Left lung (tissue), 10 donors: ENCODE results near the gene AP1S1. TPM values are rescaled to one million over a fixed set of nuclear protein-coding genes. Genes with fewer than 3 reads are reported as not detected.

Source experiments
- ATAC-seq: fragments of 200-7000 bp; cut with Tn5 transposase; one replicate; pipeline ENCODE4 v1.9.1; 2020; ENCODE audit warnings: moderate library complexity
- DNase-seq, 4 donors: peaks; one replicate each; pipeline ENCODE4 v3.0.0-alpha.2; 2013 to 2020
- H3K27ac ChIP-seq, 2 donors: fragments of 200-600 bp; sonication (generic) in 1 of 2; one replicate each; pipeline versions ENCODE4 v1.5.0 to v1.8.0; 2020 to 2021
- H3K27me3 ChIP-seq, 2 donors: fragments of 200-600 bp; sonication (generic) in 1 of 2; one replicate each; pipeline versions ENCODE4 v1.5.0 to v1.8.0; 2020 to 2021
- H3K36me3 ChIP-seq, 2 donors: fragments of 200-600 bp; sonication (generic) in 1 of 2; one replicate each; pipeline versions ENCODE4 v1.5.0 to v1.8.0; 2020 to 2021
- H3K4me1 ChIP-seq, 2 donors: fragments of 200-600 bp; one replicate each; pipeline ENCODE4 v1.8.0; 2021
- H3K4me3 ChIP-seq, 2 donors: fragments of 200-600 bp; sonication (generic) in 1 of 2; one replicate each; pipeline versions ENCODE4 v1.5.0 to v1.8.0; 2020 to 2021; ENCODE audit warnings: mild to moderate bottlenecking in 1 of 2
- H3K9me3 ChIP-seq, 2 donors: fragments of 200-600 bp; sonication (generic) in 1 of 2; one replicate each; pipeline versions ENCODE4 v1.5.0 to v1.8.0; 2020 to 2021
- intact Hi-C, 2 donors: fragments of 100-400 bp; cut with DNase I; formaldehyde crosslinking; loops; one replicate each; pipeline versions ENCODE4 v1.11.2 to v1.14.2; 2022
- polyA plus RNA-seq, 6 donors: library from polyadenylated mRNA; unstranded; fragments of 120-200 nt; gene quantifications; one replicate each; pipeline ENCODE4 v1.2.1, GENCODE V29; 2013; ENCODE audit not compliant: insufficient read length in 6 of 6
- total RNA-seq, 2 donors: library from RNA; stranded (reverse); fragmentation: NEBNext Ultra II Directional; extraction: Animal tissue kit (Norgen Biotek cat#: 25700); gene quantifications; one replicate each; pipeline ENCODE4 v1.2.1, GENCODE V29; 2021
- TF ChIP-seq, protein P1 (sequence below), 2 donors: fragments of 200-600 bp; sonication (generic) in 1 of 2; IDR thresholded peaks; one replicate each; pipeline versions ENCODE4 v1.5.0 to v1.8.0; 2021; ENCODE audit warnings: antibody characterized with exemption in 2 of 2
- donor health status: DM: no; HTN: yes; CAD: no.
- donor health status: DM: no; HTN: no; CAD: no.

AP1S1 gene
- total and polyA plus RNA-seq, 8 donors: 39.4 to 92.6 (median 85.1) TPM

DNA sequence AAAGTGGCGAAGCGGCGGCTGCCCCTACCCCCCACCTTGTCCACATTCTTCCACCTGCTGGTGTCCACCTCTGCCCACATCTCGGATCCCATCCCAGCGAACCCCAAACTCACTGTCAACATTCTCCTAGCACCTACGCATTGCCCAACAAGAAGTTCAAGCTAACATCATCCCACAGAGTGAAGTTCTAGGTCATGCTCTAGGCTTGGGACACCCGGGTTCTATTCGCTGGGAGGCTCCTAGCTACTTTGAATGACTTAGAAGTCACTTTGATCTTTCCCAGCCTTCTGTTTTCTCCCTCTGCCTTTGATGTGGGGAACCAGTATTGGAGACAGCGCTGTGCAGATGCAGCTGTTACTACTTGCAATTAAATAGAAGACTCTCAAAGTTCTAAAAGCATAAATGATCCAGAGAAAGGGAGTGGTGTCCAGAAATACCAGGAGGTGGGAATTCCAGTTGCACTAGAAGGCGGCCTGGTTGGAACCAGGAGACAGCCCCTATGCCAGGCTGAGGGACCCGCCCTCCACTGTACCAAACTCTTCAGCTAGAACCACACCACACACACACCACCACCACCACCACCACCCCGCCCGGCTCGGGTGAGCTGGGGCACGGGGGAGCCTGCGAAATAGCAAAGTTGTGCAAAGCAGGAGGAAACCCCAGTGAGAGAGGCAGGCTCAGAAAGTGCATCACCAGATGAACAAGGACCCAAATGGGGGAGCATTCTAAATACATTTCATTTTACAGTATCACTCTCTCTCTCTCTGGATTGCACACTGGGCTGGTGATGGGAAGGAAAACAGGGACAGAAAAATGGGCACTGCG lies 16.6 kb downstream of the AP1S1 start:
- TF ChIP-seq, protein P1, sequence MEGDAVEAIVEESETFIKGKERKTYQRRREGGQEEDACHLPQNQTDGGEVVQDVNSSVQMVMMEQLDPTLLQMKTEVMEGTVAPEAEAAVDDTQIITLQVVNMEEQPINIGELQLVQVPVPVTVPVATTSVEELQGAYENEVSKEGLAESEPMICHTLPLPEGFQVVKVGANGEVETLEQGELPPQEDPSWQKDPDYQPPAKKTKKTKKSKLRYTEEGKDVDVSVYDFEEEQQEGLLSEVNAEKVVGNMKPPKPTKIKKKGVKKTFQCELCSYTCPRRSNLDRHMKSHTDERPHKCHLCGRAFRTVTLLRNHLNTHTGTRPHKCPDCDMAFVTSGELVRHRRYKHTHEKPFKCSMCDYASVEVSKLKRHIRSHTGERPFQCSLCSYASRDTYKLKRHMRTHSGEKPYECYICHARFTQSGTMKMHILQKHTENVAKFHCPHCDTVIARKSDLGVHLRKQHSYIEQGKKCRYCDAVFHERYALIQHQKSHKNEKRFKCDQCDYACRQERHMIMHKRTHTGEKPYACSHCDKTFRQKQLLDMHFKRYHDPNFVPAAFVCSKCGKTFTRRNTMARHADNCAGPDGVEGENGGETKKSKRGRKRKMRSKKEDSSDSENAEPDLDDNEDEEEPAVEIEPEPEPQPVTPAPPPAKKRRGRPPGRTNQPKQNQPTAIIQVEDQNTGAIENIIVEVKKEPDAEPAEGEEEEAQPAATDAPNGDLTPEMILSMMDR (IDR thresholded peaks at IDR 0.05): no peak
- DNase-seq: no peak
- Histone ChIP-seq H3K36me3 (no peaks in the 10 kb centered on the region), H3K4me1 (peaks cover 14 to 43% of the 10 kb centered on the region in 2 donors), H3K4me3 (no peak overlapping the region), H3K27me3 (peaks cover 93 to 100% of the 10 kb centered on the region in 2 donors), H3K27ac (no peak overlapping the region), H3K9me3 (no peaks in the 10 kb centered on the region)
- no peak for ATAC-seq
- intact Hi-C loops: no loop called here

DNA sequence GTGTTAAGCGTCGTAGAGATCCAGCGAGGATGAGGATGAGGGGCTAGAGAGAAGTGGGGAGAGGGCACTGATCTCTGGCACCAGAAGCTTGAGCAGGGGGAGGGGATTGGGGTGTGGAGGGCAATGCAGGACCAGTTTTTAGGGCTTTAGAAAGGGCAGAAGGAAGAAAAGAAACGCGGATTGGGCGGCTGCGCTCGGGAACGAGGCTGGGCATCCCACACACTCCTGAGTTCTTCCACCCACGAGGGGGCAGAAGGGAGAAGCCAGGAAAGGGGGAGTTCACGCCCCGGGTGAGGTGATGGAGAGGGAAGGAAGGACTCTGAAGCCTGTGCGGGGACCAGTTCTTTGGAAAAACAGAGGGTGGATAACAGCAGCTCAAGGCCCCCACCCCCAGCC lies 17.2 kb downstream of the AP1S1 start:
- intact Hi-C loops: no loop called here

DNA sequence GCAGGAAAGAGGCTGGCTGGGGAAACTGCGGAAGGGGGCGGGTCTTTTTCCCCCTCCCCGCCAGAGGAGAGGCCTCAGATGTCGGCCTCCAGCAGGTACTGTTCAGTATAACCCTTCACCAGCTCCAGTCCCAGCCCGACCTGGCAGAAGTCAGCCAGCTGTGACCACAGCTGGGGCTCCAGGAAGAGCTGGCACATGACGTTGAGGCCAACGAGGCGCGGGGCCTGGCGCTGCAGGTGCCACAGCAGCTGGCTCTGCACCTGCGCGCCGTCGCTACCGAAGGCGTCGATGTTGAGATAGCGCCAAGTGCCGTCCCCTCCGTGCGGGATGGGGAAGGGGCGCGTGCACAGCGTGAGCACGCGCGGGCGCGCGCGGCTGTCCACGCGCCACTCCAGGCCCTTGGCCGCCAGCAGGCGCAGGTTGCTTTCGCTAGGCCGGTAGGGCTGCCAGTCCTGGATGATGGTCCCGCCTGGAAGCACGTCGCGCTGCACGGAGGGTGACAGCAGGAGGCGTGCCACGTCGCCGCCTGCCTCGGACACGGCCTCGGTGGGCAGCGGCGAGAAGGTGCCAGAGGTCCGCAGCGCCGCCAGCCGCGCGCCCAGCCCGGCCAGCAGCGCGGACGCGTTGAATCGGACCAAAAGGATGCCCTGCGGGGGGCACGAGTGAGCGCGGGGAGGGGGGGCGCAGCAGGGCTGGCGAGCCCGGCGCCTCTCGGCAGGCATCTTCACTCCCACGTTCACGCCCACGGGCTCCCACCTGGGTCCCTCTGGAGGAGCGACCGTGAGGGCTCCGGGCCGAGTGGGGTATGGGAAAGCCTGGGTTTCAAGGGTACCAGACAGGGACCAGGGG lies 18.0 kb downstream of the AP1S1 start:
- H3K36me3 ChIP-seq: no peaks in the 10 kb centered on the region
- DNase-seq (no peak), ATAC-seq (no peak)
- H3K27ac ChIP-seq: no peak overlapping the region
- peaks cover 14 to 39% of the 10 kb centered on the region in 2 donors for H3K4me1 ChIP-seq
- no peaks in the 10 kb centered on the region for H3K9me3 ChIP-seq
- TF ChIP-seq, protein P1 (IDR thresholded peaks at IDR 0.05): no peak
- H3K4me3 ChIP-seq: no peak overlapping the region
- peaks cover 96 to 100% of the 10 kb centered on the region in 2 donors for H3K27me3 ChIP-seq
- intact Hi-C loops: no loop called here

More for the DNA sequence above, 17.2 kb downstream of the AP1S1 start:
- no peak overlapping the region for H3K4me3 ChIP-seq
- DNase-seq (no peak), ATAC-seq (no peak)
- H3K27ac ChIP-seq: no peak overlapping the region
- H3K9me3 ChIP-seq: no peaks in the 10 kb centered on the region
- H3K4me1 ChIP-seq: peaks cover 14 to 39% of the 10 kb centered on the region in 2 donors
- H3K36me3 ChIP-seq: no peaks in the 10 kb centered on the region
- TF ChIP-seq, protein P1 (IDR thresholded peaks at IDR 0.05): no peak
- peaks cover 94 to 100% of the 10 kb centered on the region in 2 donors for H3K27me3 ChIP-seq

DNA sequence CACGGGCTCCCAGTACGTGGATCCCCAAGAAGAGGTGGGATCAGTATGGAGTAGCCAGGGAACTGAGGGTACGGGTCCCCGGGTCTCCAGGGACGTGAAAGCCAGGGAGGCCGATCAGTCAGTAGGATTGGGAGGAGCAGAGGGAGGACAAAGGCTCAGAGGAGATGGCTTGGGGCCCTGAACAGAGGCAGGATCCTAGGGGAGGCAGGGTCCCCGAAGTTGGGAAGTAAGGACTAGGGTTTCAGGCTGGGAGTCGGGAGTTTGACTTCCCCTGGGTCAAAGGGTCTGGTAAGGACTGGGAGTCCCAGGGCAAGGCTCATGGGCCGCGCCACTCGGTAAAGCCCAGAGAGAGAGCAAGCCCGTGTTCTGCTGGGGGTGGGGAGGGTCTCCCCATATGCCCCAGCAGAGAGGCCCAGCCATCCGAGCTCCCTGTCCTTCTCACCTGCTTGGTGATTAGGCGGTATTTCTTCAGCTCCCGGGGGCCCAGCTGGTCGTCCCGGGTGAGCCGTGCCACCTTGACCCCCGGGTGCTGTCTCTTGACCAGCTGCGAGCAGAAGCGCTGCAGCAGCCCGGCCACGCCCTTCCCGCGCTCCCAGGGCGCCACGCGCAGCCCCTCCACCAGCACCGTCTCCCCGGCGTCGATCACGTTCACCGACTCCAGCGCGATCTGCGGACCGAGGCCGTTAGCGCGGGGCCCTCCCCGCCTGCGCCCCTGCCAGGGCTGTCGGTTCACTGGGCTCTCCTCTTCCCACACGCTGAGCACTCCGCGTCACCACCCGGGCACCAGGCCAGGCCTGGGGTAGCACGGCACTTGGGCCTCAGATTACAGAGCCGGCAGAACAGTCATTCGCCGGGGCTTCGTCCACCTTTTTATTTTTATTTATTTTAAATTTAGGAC lies 18.8 kb downstream of the AP1S1 start:
- no peak overlapping the region for H3K4me3 ChIP-seq
- peaks cover 98 to 100% of the 10 kb centered on the region in 2 donors for H3K27me3 ChIP-seq
- ATAC-seq (peak; percentile 82), DNase-seq (peak in 3 of 4 donors; percentile 76 to 89 (median 86))
- H3K36me3 ChIP-seq: no peaks in the 10 kb centered on the region
- intact Hi-C loops: no loop called here
- TF ChIP-seq, protein P1 (IDR thresholded peaks at IDR 0.05): no peak
- no peaks in the 10 kb centered on the region for H3K9me3 ChIP-seq
- H3K4me1 ChIP-seq: peaks cover 14 to 39% of the 10 kb centered on the region in 2 donors
- no peak overlapping the region for H3K27ac ChIP-seq
